CD4-positive, CD25-positive, alpha-beta regulatory T cell (primary cell): Measurements from ENCODE around the gene MAGEA4. TPM values are rescaled to one million over a fixed set of nuclear protein-coding genes. Genes with fewer than 3 reads are reported as not detected.

ENCODE experiments used
- ATAC-seq, 2 donors: fragments of 150-1000 bp; cut with Tn5 transposase; one replicate each; pipeline ENCODE4 v1.10.0; 2021; ENCODE audit warnings: low read depth in 2 of 2, moderate number of reproducible peaks in 2 of 2, moderate library complexity in 1 of 2
- DNase-seq, 3 donors: peaks; one replicate each; pipeline versions ENCODE4 v3.0.0 to v3.0.0-alpha.2; 2012 to 2022; ENCODE audit warnings: mixed read lengths in 1 of 3
- H3K27ac ChIP-seq: one replicate; pipeline ENCODE4 v1.7.0; 2013; ENCODE audit warnings: mild to moderate bottlenecking, low read length; ENCODE audit not compliant: insufficient read depth, poor library complexity, severe bottlenecking
- H3K27me3 ChIP-seq: one replicate; pipeline ENCODE4 v1.7.0; 2013; ENCODE audit warnings: low read length; ENCODE audit not compliant: control insufficient read depth, insufficient read depth
- H3K36me3 ChIP-seq: one replicate; pipeline ENCODE4 v1.7.0; 2013; ENCODE audit warnings: mild to moderate bottlenecking, low read length, moderate library complexity; ENCODE audit not compliant: control insufficient read depth, insufficient read depth
- H3K4me1 ChIP-seq: 2 replicates; pipeline ENCODE4 v1.7.0; 2013; ENCODE audit warnings: mild to moderate bottlenecking, low read length; ENCODE audit not compliant: insufficient read depth, control insufficient read depth, poor library complexity, severe bottlenecking
- H3K4me3 ChIP-seq: one replicate; pipeline ENCODE4 v1.7.0; 2013; ENCODE audit warnings: low read depth, mild to moderate bottlenecking, low read length, moderate library complexity
- H3K9me3 ChIP-seq, 2 experiments: 1 replicate in 1 of 2; 2 replicates in 1 of 2; pipeline ENCODE4 v1.7.0; 2013; ENCODE audit warnings: low read length in 2 of 2, mild to moderate bottlenecking in 1 of 2, moderate library complexity in 1 of 2; ENCODE audit not compliant: control insufficient read depth in 2 of 2
- H3K27ac Mint-ChIP-seq, 3 donors: one replicate each; pipeline ENCODE4 v1.8.0; 2020 to 2022; ENCODE audit warnings: mild to moderate bottlenecking in 3 of 3, mixed read lengths in 3 of 3, moderate library complexity in 2 of 3
- H3K27me3 Mint-ChIP-seq: one replicate; pipeline ENCODE4 v1.8.0; 2022; ENCODE audit warnings: mild to moderate bottlenecking, mixed read lengths
- H3K36me3 Mint-ChIP-seq: one replicate; pipeline ENCODE4 v1.8.0; 2020; ENCODE audit warnings: mixed read lengths
- H3K4me1 Mint-ChIP-seq, 4 donors: one replicate each; pipeline ENCODE4 v1.8.0; 2020 to 2022; ENCODE audit warnings: mixed read lengths in 4 of 4, mild to moderate bottlenecking in 1 of 4
- H3K4me3 Mint-ChIP-seq, 4 donors: one replicate each; pipeline ENCODE4 v1.8.0; 2020 to 2022; ENCODE audit warnings: mild to moderate bottlenecking in 4 of 4, mixed read lengths in 4 of 4, moderate library complexity in 3 of 4
- H3K9me3 Mint-ChIP-seq, 7 donors: one replicate each; pipeline ENCODE4 v1.8.0; 2020 to 2022; ENCODE audit warnings: mixed read lengths in 7 of 7, mild to moderate bottlenecking in 3 of 7, moderate library complexity in 2 of 7
- polyA plus RNA-seq, 4 donors: library from polyadenylated mRNA; unstranded; fragments of 300-500 nt; fragmentation: Illumina TruSeq; gene quantifications; one replicate each; pipeline ENCODE4 v1.2.3, GENCODE V29; 2021
- total RNA-seq: library from RNA; stranded (reverse); gene quantifications from one replicate; pipeline ENCODE4 v1.2.3, GENCODE V29; 2022

MAGEA4 gene
- total and polyA plus RNA-seq, 5 donors from 2014 or later: not detected

GRCh38 chrX:151935358-151935757, 22.7 kb downstream of the MAGEA4 start:
- H3K4me3 ChIP-seq: no peak overlapping the region
- no peak overlapping the region for H3K4me3 Mint-ChIP-seq
- H3K9me3 ChIP-seq: no peaks in the 10 kb centered on the region
- H3K9me3 Mint-ChIP-seq: no peaks in the 10 kb centered on the region
- DNase-seq: no peak
- no peak for ATAC-seq
- no peaks in the 10 kb centered on the region for H3K27me3 ChIP-seq
- H3K36me3 ChIP-seq: no peaks in the 10 kb centered on the region
- H3K4me1 Mint-ChIP-seq: no peaks in the 10 kb centered on the region
- H3K27me3 Mint-ChIP-seq: no peaks in the 10 kb centered on the region
- no peaks in the 10 kb centered on the region for H3K36me3 Mint-ChIP-seq
- no peaks in the 10 kb centered on the region for H3K4me1 ChIP-seq
- no peak overlapping the region for H3K27ac ChIP-seq
- H3K27ac Mint-ChIP-seq: no peak overlapping the region

- no peaks in the 10 kb centered on the region for H3K36me3 ChIP-seq
- H3K27me3 ChIP-seq: no peaks in the 10 kb centered on the region
- no peaks in the 10 kb centered on the region for H3K4me1 ChIP-seq
- no peak overlapping the region for H3K4me3 ChIP-seq
- no peak overlapping the region for H3K27ac ChIP-seq
- no peaks in the 10 kb centered on the region for H3K27me3 Mint-ChIP-seq
- H3K27ac Mint-ChIP-seq: no peak overlapping the region
- no peaks in the 10 kb centered on the region for H3K9me3 ChIP-seq
- no peak overlapping the region for H3K4me3 Mint-ChIP-seq
- no peaks in the 10 kb centered on the region for H3K36me3 Mint-ChIP-seq
- H3K9me3 Mint-ChIP-seq: peaks cover 0 to 2% (median 0%) of the 10 kb centered on the region in 7 donors
- H3K4me1 Mint-ChIP-seq: no peaks in the 10 kb centered on the region
- no peak for DNase-seq
- no peak for ATAC-seq
Observed at GRCh38 chrX:151938172-151938571, 25.5 kb downstream of the MAGEA4 start.

- Mint-ChIP-seq H3K27me3 (no peaks in the 10 kb centered on the region), H3K27ac (no peak overlapping the region), H3K36me3 (no peaks in the 10 kb centered on the region), H3K9me3 (peaks cover 0 to 4% (median 0%) of the 10 kb centered on the region in 7 donors), H3K4me3 (no peak overlapping the region), H3K4me1 (no peaks in the 10 kb centered on the region)
- no peaks in the 10 kb centered on the region for H3K4me1 ChIP-seq
- no peak overlapping the region for H3K27ac ChIP-seq
- no peaks in the 10 kb centered on the region for H3K36me3 ChIP-seq
- DNase-seq: no peak
- no peaks in the 10 kb centered on the region for H3K9me3 ChIP-seq
- H3K27me3 ChIP-seq: no peaks in the 10 kb centered on the region
- H3K4me3 ChIP-seq: no peak overlapping the region
- no peak for ATAC-seq
Observed at GRCh38 chrX:151954730-151955129, 42.0 kb downstream of the MAGEA4 start.

GRCh38 chrX:151958101-151958500, 45.4 kb downstream of the MAGEA4 start:
- DNase-seq (no peak), ATAC-seq (no peak)
- Histone ChIP-seq H3K4me3 (no peak overlapping the region), H3K27me3 (no peaks in the 10 kb centered on the region), H3K9me3 (no peaks in the 10 kb centered on the region), H3K4me1 (no peaks in the 10 kb centered on the region), H3K27ac (no peak overlapping the region), H3K36me3 (no peaks in the 10 kb centered on the region)
- no peak overlapping the region for H3K4me3 Mint-ChIP-seq
- no peaks in the 10 kb centered on the region for H3K27me3 Mint-ChIP-seq
- peaks cover 0 to 3% (median 0%) of the 10 kb centered on the region in 7 donors for H3K9me3 Mint-ChIP-seq
- no peaks in the 10 kb centered on the region for H3K4me1 Mint-ChIP-seq
- no peak overlapping the region for H3K27ac Mint-ChIP-seq
- H3K36me3 Mint-ChIP-seq: no peaks in the 10 kb centered on the region

GRCh38 chrX:151962034-151962433, 49.3 kb downstream of the MAGEA4 start:
- Histone ChIP-seq H3K36me3 (no peaks in the 10 kb centered on the region), H3K27ac (no peak overlapping the region), H3K27me3 (no peaks in the 10 kb centered on the region), H3K4me1 (no peaks in the 10 kb centered on the region), H3K9me3 (no peaks in the 10 kb centered on the region), H3K4me3 (no peak overlapping the region)
- Mint-ChIP-seq H3K4me1 (no peaks in the 10 kb centered on the region), H3K27me3 (peaks cover 4% of the 10 kb centered on the region), H3K4me3 (no peak overlapping the region), H3K9me3 (peaks cover 0 to 3% (median 0%) of the 10 kb centered on the region in 7 donors), H3K36me3 (no peaks in the 10 kb centered on the region), H3K27ac (no peak overlapping the region)
- ATAC-seq: no peak
- no peak for DNase-seq

GRCh38 chrX:151966236-151966635, 53.5 kb downstream of the MAGEA4 start:
- H3K4me3 ChIP-seq: no peak overlapping the region
- no peak overlapping the region for H3K27ac ChIP-seq
- no peaks in the 10 kb centered on the region for H3K4me1 ChIP-seq
- ATAC-seq: no peak
- no peaks in the 10 kb centered on the region for H3K4me1 Mint-ChIP-seq
- H3K4me3 Mint-ChIP-seq: no peak overlapping the region
- no peaks in the 10 kb centered on the region for H3K27me3 ChIP-seq
- no peaks in the 10 kb centered on the region for H3K36me3 ChIP-seq
- H3K27me3 Mint-ChIP-seq: peaks cover 9% of the 10 kb centered on the region
- no peak overlapping the region for H3K27ac Mint-ChIP-seq
- peaks cover 0 to 1% (median 0%) of the 10 kb centered on the region in 7 donors for H3K9me3 Mint-ChIP-seq
- H3K9me3 ChIP-seq: no peaks in the 10 kb centered on the region
- no peaks in the 10 kb centered on the region for H3K36me3 Mint-ChIP-seq
- no peak for DNase-seq

- Mint-ChIP-seq H3K9me3 (peaks cover 0 to 2% (median 0%) of the 10 kb centered on the region in 7 donors), H3K27ac (no peak overlapping the region), H3K4me3 (no peak overlapping the region), H3K27me3 (peaks cover 10% of the 10 kb centered on the region), H3K4me1 (no peaks in the 10 kb centered on the region), H3K36me3 (no peaks in the 10 kb centered on the region)
- no peaks in the 10 kb centered on the region for H3K4me1 ChIP-seq
- DNase-seq (no peak), ATAC-seq (no peak)
- H3K27me3 ChIP-seq: no peaks in the 10 kb centered on the region
- H3K36me3 ChIP-seq: no peaks in the 10 kb centered on the region
- H3K4me3 ChIP-seq: no peak overlapping the region
- no peak overlapping the region for H3K27ac ChIP-seq
- no peaks in the 10 kb centered on the region for H3K9me3 ChIP-seq
Observed at GRCh38 chrX:151970027-151970426, 57.3 kb downstream of the MAGEA4 start.

GRCh38 chrX:151970661-151971060, 58.0 kb downstream of the MAGEA4 start:
- no peak for ATAC-seq
- Mint-ChIP-seq H3K36me3 (no peaks in the 10 kb centered on the region), H3K9me3 (peaks cover 0 to 3% (median 0%) of the 10 kb centered on the region in 7 donors), H3K27me3 (peaks cover 13% of the 10 kb centered on the region), H3K27ac (no peak overlapping the region), H3K4me1 (no peaks in the 10 kb centered on the region), H3K4me3 (no peak overlapping the region)
- no peaks in the 10 kb centered on the region for H3K36me3 ChIP-seq
- H3K4me1 ChIP-seq: no peaks in the 10 kb centered on the region
- DNase-seq: no peak
- no peak overlapping the region for H3K4me3 ChIP-seq
- H3K27ac ChIP-seq: no peak overlapping the region
- no peaks in the 10 kb centered on the region for H3K9me3 ChIP-seq
- H3K27me3 ChIP-seq: no peaks in the 10 kb centered on the region
